ENCODE measurements around the gene FLCN.
A peak's percentile ranks its signal among the peaks of the same experiment; 100 is the strongest.
"Not testable (repeated sequence)": the region's sequence is repeated elsewhere in the genome, so short reads cannot be mapped to it uniquely, and the experiment has no call there.

FLCN gene, protein sequence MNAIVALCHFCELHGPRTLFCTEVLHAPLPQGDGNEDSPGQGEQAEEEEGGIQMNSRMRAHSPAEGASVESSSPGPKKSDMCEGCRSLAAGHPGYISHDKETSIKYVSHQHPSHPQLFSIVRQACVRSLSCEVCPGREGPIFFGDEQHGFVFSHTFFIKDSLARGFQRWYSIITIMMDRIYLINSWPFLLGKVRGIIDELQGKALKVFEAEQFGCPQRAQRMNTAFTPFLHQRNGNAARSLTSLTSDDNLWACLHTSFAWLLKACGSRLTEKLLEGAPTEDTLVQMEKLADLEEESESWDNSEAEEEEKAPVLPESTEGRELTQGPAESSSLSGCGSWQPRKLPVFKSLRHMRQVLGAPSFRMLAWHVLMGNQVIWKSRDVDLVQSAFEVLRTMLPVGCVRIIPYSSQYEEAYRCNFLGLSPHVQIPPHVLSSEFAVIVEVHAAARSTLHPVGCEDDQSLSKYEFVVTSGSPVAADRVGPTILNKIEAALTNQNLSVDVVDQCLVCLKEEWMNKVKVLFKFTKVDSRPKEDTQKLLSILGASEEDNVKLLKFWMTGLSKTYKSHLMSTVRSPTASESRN

DNA sequence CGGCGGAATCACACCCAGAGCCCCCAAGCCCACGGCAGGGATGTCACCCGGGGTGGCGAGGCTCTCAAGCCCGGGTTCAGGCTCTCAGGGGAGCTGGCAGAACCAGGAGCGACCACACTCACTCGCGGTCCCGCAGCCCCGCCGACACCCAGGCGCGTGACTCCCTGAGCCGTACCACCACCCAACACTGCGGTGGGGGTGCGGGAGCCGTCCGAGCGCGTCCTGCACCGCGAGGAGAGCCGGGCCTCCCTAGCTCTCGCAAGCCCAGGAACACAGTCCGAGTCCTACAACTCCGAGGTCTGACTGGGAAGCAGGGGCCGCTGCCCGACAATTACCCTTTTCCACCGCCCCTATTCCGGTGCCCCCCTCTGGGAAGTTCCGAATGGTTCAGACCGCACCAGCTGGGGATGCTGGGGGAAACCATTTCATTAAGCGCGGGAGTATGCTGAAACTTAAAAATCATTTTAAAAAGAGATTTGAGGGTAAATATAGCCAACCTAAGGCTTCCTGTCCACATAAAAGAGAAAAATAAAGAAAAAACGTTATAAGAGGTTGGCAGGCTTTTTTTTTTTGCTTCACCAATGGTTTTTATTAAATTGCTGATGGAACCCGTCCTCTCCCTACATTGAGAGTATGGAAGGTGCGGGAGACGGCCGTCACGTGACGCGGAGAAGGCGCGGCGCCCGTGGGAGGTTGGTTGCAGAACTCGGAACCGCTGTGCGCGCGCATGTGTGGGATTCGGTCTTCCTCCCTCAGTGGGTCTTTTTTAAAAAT, at the start of gene FLCN:
FLCN (minus strand) TSS at position 143 of the 774 bp plus-strand sequence. CDS start 9,031 bp downstream, outside the sequence.
- peak; percentile 87 for DNase-seq

DNA sequence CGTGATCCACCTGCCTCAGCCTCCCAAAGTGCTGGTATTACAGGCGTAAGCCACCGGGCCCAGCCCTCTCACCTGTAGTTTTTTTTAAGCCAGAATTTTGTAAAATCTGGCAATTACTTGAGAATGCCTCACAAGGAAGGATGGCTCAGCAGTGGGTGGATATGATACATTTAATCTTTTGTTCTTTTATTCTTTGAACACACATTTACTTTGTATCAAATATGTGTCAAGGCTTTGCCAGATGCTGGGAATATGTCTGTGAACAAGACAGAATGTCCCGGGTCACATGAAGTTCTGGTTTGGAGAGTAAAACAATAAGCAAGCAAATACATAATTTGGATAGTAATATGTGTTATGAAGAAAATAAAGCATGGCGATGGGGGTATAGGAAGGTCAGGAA, 49.0 kb upstream of the FLCN start:
- DNase-seq, result no peak

GRCh38 chr17:17280613-17281549, 43.9 kb upstream of the FLCN start, which contains the start of gene COPS3:
Gene COPS3 (minus strand): TSS chr17:17281246. CDS start chr17:17281186, 60 bp downstream.
- peak; percentile 95 for DNase-seq

DNA sequence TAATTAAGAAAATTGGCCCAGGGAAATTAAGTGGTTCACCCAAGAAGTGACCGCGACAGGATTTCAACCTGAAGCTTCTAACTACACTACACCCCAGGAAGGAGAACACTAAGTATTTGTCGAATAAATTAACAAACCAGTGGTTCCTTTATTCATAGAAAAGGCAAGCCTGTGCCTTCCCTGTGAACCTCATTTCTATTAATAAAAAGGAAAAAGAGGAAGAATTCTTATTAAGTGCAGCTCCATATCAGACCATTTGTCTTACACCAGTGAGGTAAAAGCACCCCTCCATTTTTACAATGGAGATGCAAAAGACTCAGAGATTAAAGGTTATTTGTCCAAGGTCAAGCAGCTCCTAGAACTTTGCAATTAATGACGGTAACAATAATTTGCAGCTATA, 42.3 kb upstream of the FLCN start:
- DNase-seq, result no peak

- not testable (repeated sequence) for DNase-seq
Observed at GRCh38 chr17:17277431-17277830, 40.5 kb upstream of the FLCN start.

DNA sequence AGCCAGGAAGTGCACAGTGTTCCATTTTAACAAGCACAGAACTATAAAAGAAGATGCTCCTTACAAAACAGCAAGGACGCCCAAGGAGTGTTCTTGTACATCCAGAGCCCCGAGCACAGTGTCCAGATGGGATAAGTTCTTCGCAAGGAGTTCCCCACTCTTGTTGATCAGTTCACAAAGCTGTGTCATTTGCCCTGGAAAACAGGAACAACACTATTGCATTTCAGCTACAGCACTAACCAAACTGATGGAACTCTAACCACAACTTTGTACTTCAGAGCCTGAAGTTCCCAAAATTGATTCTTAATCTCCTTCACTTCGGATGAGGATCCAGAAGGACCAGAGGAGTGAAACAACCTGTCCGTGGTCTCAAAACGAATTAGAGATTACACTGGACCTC, 39.0 kb upstream of the FLCN start:
- no peak for DNase-seq

DNA sequence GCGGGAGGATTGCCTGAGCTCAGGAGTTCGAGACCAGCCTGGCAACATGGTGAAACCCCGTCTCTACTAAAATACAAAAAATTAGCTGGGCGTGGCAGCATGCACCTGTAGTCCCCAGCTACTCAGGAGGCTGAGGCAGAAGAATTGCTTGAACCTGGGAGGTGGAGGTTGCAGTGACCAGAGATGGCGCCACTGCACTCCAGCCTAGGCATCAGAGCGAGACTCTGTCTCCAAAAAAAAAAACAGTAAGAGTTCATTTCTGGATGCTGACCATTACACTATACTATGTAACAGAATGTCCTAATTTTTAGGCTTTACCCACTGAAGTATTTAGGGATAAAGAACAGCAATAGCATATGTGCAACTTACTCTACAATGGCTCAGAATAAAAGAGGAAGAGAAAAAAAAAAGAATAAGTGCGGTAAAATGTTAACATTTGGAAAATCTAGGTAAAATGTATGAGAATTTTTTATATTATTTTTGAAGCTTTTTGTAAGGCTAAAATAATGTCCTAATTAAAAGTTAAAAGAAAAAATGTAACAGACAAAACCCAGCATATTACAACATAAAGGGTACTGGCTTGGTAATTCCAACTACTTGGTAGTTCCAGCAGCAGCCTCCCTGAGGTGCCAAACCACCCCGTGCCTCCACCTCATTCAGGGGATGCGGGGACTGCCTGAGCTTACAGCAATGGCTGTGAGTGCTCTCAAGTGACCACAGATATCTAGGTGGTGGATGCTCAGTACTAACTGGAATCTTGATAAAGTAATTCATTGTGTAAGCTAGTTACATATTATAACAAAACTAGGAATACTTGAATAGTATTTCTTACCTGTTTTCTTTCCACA, 33.2 kb upstream of the FLCN start:
- no peak for DNase-seq

- DNase-seq, result no peak
Observed at GRCh38 chr17:17264430-17264829, 27.5 kb upstream of the FLCN start.

DNA sequence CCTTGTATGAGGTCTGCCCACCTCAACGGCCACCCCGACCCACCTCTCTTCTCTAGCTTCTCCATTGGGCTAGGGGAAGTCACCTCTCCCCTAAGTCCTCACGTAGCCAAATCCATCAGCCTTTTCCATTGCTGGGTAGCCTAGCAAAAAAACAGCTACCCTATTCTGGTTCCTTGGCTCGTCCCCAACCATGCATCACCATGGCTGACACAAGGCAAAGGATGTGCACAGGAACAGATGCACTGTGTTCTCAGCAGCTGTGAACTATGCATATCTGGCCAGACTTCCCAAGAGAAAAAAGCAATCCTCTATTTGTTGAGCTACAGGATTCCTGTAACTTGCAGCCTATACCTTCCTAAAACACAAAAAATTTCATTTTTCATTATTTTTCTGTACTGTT, 22.0 kb upstream of the FLCN start:
- no peak for DNase-seq

- DNase-seq, result no peak
Observed at GRCh38 chr17:17258011-17258410, 21.0 kb upstream of the FLCN start.

DNA sequence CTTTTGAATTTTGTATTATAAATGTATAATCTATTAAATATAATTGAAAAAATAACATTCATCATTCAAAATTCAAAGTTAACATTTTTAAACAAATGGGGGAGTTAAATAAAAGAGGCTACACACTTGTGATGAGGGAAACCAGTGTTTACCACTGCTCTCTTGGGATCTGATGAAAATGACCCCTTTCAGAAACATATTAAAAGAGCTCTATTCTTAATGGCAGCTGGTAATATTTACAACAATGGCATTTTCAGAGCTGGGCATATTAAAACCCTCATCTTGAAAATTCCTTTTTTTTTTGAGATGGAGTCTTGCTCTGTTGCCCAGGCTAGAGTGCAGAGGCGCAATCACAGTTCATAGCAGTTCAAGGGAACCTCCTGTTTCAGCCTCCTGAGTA, 19.3 kb upstream of the FLCN start:
- DNase-seq, result no peak

DNA sequence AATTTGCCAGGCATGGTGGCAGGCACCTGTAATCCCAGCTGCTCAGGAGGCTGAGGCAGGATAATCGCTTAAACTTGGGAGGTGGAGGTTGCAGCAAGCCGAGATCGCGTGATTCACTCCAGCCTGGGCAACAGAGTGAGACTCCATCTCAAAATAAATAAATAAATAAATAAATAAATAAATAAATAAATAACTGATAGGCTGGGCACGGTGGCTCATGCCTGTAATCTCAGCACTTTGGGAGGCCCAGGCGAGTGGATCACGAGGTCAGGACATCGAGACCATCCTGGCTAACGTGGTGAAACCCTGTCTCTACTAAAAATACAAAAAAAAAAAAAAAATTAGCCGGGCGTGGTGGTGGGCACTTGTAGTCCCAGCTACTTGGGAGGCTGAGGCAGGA, 18.7 kb upstream of the FLCN start:
- not testable (repeated sequence) for DNase-seq

DNA sequence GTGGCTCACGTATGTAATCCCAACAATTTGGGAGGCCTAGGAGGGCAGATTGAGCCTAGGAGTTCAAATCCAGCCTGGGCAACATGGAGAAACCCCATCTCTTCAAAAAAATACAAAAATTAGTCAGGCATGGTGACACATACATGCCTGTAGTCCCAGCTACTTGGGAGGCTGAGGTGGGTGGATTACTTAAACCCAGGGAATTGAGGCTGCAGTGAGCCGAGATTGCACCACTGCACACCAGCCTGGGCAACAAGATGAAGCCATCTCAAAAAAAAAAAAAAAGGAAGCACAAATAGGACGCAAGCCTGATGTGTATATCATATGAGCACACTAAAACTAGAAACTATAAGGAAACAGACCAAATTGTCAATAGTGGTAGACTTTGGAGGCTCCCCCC, 17.1 kb upstream of the FLCN start:
- DNase-seq, result no peak

DNA sequence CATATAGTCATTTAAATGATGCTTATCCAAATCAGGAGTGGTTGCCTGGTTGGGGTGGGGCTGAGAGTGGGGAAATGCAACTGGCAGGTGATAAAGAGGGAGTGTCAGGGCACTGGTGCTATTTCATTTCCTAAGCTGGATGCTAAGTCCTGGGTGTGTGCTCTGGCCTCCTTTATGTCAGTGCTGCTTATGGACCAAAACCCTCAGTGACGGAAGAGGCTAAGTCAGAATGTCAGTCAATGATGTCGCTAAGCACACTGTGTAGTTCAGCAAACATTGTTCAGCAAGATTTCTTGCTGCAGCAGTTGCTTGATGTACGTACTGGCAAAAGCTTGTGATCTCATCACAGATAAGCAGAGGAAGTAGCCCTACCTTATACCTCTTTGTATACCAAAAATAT, 16.4 kb upstream of the FLCN start:
- DNase-seq, result no peak

DNA sequence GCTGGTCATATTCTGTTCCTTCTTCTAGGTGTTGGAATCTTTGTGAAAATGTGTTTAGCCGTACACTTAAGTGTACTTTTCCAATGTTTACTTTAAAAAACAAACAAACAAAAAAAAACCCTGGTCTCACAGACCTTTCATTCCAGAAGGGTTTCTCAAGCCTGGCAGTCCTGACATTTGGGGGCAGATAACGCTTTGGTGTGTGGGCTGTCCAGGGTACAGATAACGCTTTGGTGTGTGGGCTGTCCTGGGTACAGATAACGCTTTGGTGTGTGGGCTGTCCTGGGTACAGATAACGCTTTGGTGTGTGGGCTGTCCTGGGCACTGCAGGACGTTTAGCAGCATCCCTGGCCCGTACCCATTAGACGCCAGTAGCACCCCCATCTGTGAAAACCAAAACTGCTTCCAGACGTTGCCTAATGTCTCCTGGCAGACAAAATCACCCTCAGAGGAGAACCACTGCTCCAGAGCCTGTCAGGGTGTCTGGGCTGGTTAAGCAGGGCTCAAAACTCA, 15.2 kb upstream of the FLCN start:
- no peak for DNase-seq

DNA sequence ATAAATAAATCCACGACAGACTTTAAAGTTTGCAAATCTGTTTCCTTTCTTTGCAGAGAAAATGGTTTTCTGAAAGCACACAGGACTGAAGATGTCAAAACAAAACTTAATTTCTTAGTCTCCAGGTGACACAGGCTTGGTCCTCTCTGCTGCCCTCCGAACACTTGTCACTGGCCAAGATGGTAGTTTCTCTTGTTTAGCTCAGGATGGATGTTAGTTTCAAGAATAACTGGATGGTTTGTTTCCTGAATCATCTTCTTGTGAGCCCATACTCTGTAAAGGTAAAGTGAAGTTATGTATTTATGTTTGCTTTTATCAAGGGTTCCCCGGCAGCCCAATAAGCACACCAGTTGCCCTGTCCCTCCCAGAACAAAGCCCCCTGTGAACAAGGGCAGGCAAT, 9.9 kb upstream of the FLCN start:
- DNase-seq, result no peak

DNA sequence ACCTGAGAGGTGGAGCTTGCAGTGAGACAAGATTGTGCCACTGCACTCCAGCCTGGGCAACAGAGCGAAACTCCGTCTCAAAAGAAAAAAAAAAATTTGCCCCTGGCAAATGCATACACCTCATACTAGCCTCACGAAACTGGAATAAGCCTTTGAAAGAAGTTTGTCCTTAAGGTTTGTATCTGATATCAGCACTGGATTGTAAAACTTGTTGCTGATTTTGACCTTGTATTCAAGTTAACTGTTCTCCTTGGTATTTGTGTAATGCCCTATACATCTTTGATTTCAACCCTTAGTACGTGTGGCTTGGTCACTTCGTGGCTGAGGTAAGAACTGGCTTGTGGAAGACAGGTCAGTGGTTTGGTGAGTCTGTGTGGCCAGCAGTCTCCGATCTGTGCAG, 6.2 kb upstream of the FLCN start:
- no peak for DNase-seq

DNA sequence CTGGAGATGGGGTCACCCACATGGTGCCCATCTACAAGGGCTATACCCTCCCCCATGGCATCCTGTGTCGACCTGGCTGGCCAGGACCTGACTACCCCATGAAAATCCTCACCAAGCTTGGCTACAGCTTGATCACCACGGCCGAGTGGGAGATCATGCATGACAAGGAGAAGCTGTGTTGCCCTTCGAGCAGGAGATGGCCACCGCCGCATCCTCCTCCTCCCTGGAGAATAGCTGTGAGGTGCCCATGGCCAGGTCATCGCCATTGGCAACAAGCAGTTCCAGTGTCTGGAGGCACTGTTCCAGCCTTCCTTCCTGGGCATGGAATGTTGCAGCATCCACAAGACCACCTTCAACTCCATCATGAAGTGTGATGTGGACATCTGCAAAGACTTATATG, 5.3 kb upstream of the FLCN start:
- no peak for DNase-seq

DNA sequence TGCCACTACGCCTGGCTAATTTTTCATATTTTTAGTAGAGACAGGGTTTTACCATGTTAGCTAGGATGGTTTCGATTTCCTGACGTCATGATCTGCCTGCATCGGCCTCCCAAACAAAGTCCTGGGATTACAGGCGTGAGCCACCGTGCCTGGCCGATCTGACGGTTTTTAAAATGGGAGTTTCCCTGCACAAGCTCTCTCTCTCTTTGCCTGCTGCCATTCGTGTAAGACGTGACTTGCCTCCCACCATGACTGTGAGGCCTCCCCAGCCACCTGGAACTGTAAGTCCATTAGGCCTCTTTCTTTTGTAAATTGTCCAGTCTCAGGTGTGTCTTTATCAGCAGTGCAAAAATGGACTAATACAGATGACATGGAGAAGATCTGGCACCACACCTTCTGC, 4.7 kb upstream of the FLCN start:
- no peak for DNase-seq

DNA sequence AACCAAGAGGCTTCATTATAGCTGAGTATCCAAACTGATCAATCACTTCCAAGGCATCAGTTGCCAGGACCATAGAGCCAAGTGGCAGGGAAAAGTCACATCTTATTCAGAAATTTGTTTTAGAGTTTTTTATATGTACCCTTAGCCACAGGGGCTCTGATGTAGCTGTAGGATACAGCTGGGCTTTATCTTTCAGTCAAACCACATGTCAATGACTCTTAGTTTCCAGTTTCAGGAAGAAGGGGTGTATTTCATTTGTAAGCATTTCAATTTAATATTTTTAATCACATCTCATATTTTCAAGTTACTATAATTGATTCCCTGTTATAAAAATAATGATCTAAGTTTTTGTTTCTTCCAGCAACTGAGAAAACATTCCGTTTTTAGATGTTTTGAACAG, 2.9 kb upstream of the FLCN start:
- DNase-seq, result no peak

- no peak for DNase-seq
Observed at GRCh38 chr17:17236295-17237025, 508 bp downstream of the FLCN start.

All from activated gamma-delta T cell treated with Interleukin-2 at 50 U/mL for 16 hours (primary cell).